Measurements from ENCODE around the gene PIGK. TPM values are rescaled to one million over a fixed set of nuclear protein-coding genes. Genes with fewer than 3 reads are reported as not detected.
"Not testable (repeated sequence)": the region's sequence is repeated elsewhere in the genome, so short reads cannot be mapped to it uniquely, and the experiment has no call there.

The PIGK gene
- total RNA-seq, 4 donors from 2014 or later: 9.0 to 12.6 (median 11.2) TPM

DNA sequence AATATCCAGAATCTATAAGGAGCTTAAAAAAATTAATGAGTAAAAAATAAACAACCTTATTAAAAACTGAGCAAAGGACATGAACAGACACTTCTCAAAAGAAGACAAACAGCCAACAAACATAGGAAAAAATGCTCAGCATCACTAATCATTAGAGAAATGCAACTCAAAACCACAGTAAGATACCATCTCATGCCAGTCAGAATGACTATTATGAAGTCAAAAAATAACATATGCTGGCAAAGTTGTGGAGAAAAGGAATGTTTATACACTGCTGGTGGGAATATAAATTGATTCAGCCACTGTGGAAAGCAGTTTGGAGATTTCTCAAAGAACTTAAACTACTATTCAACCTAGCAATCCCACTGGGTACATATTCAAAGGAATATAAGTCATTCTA lies 25.3 kb downstream of the PIGK start:
- no peak overlapping the region for H3K4me3 ChIP-seq
- TF ChIP-seq, protein P1, sequence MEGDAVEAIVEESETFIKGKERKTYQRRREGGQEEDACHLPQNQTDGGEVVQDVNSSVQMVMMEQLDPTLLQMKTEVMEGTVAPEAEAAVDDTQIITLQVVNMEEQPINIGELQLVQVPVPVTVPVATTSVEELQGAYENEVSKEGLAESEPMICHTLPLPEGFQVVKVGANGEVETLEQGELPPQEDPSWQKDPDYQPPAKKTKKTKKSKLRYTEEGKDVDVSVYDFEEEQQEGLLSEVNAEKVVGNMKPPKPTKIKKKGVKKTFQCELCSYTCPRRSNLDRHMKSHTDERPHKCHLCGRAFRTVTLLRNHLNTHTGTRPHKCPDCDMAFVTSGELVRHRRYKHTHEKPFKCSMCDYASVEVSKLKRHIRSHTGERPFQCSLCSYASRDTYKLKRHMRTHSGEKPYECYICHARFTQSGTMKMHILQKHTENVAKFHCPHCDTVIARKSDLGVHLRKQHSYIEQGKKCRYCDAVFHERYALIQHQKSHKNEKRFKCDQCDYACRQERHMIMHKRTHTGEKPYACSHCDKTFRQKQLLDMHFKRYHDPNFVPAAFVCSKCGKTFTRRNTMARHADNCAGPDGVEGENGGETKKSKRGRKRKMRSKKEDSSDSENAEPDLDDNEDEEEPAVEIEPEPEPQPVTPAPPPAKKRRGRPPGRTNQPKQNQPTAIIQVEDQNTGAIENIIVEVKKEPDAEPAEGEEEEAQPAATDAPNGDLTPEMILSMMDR (IDR thresholded peaks at IDR 0.05 in 4 of 5, conservative IDR thresholded peaks at IDR 0.05 in 1 of 5): no peak
- no peak for TF ChIP-seq POLR2A (IDR thresholded peaks at IDR 0.05)
- no peaks in the 10 kb centered on the region for H3K27me3 ChIP-seq
- H3K36me3 ChIP-seq: no peaks in the 10 kb centered on the region
- DNase-seq (no peak), ATAC-seq (no peak)
- no peaks in the 10 kb centered on the region for H3K4me1 ChIP-seq
- in situ Hi-C loops (cut with MboI; ENCODE audit: low sequenced_read_pairs in 4 of 4): no loop called here
- intact Hi-C loops (cut with DNase I; ENCODE audit: low total_unique reads): no loop called here
- no peak overlapping the region for H3K27ac ChIP-seq
- no peaks in the 10 kb centered on the region for H3K9me3 ChIP-seq

DNA sequence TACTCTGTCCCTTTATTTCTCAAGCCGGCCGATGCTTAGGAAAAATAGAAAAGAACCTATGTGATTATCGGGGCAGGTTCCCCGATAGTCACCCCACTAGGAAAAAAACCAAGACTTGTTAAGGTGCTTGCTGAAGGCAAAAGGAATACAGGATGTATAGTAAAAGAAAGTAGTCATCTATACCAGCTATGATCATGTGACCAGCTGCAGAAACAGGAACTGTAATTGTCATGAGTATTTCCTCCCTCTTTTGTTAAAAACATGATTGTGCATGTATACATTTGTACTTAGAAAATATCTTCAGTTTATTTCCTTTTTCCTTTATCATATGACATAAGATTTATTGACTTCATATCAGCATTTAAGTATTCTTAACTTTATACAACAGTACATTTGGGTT lies 30.5 kb downstream of the PIGK start:
- in situ Hi-C loops (cut with MboI; ENCODE audit: low sequenced_read_pairs in 4 of 4): no loop called here
- DNase-seq: no peak
- ATAC-seq: no peak
- H3K27ac ChIP-seq: no peak overlapping the region
- no peak overlapping the region for H3K4me3 ChIP-seq
- intact Hi-C loops (cut with DNase I; ENCODE audit: low total_unique reads): no loop called here
- TF ChIP-seq POLR2A (IDR thresholded peaks at IDR 0.05): no peak
- TF ChIP-seq, protein P1 (IDR thresholded peaks at IDR 0.05 in 4 of 5, conservative IDR thresholded peaks at IDR 0.05 in 1 of 5): no peak
- H3K9me3 ChIP-seq: no peaks in the 10 kb centered on the region
- H3K36me3 ChIP-seq: no peaks in the 10 kb centered on the region
- H3K4me1 ChIP-seq: no peaks in the 10 kb centered on the region
- H3K27me3 ChIP-seq: no peaks in the 10 kb centered on the region

DNA sequence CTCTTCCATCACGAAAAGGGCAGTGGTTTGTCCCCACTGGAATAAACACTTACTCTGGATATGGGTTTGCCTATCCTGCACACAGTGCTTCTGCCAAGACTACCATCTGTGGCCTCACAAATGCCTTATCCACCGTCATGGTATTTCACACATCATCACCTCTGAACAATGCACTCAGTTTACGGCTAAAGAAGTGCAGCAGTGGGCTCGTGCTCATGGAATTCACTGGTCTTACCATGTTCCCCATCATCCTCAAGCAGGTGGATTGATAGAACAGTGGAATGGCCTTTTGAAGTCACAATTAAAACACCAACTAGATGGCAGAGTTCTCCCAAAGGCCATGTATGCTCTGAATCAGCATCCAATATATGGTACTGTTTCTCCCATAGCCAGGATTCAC lies 32.3 kb downstream of the PIGK start:
- H3K27me3 ChIP-seq; H3K4me1 ChIP-seq; H3K4me3 ChIP-seq; intact Hi-C loops (cut with DNase I; ENCODE audit: low total_unique reads); ATAC-seq; H3K27ac ChIP-seq; H3K9me3 ChIP-seq; in situ Hi-C loops (cut with MboI; ENCODE audit: low sequenced_read_pairs in 4 of 4); H3K36me3 ChIP-seq; DNase-seq: not testable (repeated sequence)

DNA sequence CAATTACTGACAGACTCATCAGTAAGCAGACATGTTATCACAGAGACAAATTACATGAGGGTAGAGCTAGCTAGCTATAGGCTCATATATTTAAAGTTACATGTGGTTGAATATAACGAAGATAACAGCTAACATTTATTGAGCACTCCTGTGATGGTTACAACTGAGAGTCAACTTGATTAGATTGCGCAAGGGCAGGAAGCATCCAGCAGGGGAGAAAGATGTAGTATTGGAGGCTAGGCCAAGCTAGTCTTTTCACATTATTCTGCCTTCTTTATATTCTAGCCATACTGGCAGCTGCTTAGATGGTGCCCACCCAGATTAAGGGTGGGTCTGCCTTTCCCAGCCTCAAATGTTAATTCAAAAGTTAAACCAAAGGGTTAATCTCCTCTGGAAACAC lies 37.1 kb downstream of the PIGK start:
- TF ChIP-seq POLR2A (IDR thresholded peaks at IDR 0.05): no peak
- TF ChIP-seq, protein P1 (IDR thresholded peaks at IDR 0.05 in 4 of 5, conservative IDR thresholded peaks at IDR 0.05 in 1 of 5): no peak
- ATAC-seq (no peak), DNase-seq (no peak)
- intact Hi-C loops (cut with DNase I; ENCODE audit: low total_unique reads) (no loop called here), in situ Hi-C loops (cut with MboI; ENCODE audit: low sequenced_read_pairs in 4 of 4) (no loop called here)
- Histone ChIP-seq H3K27me3 (no peaks in the 10 kb centered on the region), H3K27ac (no peak overlapping the region), H3K4me3 (no peak overlapping the region), H3K4me1 (no peaks in the 10 kb centered on the region), H3K9me3 (no peaks in the 10 kb centered on the region), H3K36me3 (no peaks in the 10 kb centered on the region)

DNA sequence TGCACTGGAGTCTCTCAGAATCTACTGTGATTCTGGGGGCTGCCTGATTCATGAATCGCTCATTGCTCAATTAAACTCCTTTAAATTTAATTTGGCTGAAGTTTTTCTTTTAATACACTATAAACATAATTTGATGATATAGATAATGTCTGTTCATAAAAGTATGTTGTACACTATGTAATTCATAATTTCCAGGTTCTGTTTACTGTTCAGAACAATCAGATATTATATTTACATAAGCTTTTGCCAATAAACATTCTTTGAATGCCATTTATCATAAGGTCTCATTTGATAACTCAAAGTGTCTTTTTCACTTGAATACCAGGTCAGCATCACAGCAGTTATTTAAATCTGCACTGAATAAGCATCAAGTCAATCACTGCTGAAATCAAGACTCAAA lies 39.6 kb downstream of the PIGK start:
- Histone ChIP-seq H3K36me3 (no peaks in the 10 kb centered on the region), H3K4me3 (no peak overlapping the region), H3K4me1 (no peaks in the 10 kb centered on the region), H3K27me3 (no peaks in the 10 kb centered on the region), H3K9me3 (no peaks in the 10 kb centered on the region), H3K27ac (no peak overlapping the region)
- ATAC-seq: no peak
- in situ Hi-C loops (cut with MboI; ENCODE audit: low sequenced_read_pairs in 4 of 4) (no loop called here), intact Hi-C loops (cut with DNase I; ENCODE audit: low total_unique reads) (no loop called here)
- TF ChIP-seq, protein P1 (IDR thresholded peaks at IDR 0.05 in 4 of 5, conservative IDR thresholded peaks at IDR 0.05 in 1 of 5): no peak
- no peak for TF ChIP-seq POLR2A (IDR thresholded peaks at IDR 0.05)
- no peak for DNase-seq
